ENCODE data around the gene CEP126. TPM values are rescaled to one million over a fixed set of nuclear protein-coding genes. Genes with fewer than 3 reads are reported as not detected.

Gene CEP126, protein sequence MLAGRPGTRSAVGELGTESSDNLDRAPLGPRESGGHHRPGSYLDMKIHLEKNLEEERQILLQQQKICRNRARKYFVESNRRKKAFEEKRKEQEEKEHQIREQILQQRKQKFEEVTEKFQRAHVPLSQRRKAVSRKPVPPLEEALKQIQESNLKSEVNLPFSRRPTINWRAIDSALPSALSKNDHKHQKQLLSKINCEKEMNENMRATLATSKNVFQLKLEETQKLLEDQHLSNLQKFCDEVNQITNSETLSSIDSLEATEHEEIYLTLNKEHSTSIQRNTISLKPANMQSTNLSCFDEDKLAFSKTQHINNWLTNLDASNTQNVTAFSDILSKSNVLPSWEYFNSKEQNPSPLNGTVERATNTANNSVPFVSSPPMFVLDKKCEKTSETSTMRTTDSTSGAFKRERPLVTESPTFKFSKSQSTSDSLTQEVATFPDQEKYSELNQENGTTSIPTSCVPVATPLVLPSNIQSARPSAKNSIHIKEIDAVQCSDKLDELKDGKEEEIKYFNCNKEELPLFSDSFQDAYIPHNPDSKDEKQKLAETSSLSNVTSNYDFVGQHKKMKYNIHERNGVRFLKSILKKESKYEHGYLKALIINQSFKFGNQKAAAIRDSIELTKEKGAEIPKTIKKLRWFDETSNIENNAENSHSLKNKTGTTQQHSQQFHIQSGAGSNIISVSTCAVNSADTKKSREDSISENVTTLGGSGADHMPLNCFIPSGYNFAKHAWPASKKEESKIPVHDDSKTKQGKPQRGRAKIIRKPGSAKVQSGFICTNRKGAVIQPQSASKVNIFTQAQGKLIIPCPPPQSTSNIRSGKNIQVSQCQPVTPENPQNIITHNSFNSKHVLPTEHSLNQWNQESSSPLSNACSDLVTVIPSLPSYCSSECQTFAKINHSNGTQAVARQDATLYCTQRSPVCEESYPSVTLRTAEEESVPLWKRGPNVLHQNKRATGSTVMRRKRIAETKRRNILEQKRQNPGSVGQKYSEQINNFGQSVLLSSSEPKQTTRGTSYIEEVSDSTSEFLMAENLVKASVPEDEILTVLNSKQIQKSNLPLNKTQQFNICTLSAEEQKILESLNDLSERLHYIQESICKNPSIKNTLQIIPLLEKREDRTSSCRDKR
- total RNA-seq (2022; extraction: Qiagen RNA extraction; ENCODE audit: low read depth), result 1.8 to 3.4 TPM (median 2.7 TPM) in 5 replicates

DNA sequence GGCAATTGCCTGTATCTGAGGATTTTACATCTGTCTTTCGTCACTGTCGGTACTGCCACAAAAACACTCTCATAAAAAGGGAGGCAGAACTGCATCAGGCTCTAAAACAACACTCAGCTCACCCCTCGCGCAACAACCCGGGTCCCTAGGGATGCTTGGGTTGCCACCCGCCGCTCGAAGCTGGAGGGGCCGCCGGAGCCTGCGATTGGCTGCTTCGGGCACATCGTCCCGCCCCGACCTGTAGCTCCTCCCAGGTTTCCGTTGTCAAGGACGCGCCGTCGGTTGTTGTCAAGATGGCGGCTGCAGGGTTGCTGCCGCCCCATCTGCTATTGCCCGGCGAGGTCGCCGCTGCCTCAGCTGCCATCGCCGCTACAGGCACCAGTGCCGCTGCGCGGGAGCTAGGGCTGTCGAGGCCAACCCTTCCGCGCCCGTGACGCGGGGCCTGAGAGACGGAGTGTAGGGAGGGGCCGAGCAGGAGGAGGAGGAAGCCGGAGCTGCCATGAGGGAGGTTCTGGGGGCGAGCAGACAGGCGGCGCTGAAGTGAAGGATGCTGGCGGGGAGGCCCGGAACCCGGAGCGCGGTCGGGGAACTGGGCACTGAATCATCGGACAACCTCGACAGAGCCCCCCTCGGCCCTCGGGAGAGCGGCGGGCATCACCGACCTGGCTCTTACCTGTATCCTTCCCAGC, at the start of gene CEP126:
Gene CEP126 (plus strand): TSS at position 273 of the 689 bp plus-strand sequence. CDS start 275 bp downstream, at position 548.

DNA sequence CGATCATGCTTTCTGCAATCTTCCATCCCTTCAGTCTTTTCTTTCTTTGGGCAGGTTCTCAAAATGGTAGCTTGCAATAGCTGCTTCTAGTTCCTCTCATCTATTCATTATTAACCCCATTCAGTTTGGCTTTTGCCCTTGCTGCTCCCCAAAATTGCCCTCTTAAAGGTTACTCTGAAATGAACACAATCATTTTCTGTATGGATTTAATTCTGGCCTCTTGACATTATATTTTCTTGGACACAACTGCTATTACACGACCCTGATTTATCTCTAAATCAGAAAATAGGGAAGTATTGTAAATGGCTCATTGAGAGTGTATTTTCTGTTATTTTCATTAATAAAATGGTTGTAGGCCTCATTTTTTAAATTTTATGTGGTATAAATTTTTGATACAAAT, 1.6 kb downstream of the CEP126 start, which contains the start of gene ANGPTL5:
Gene ANGPTL5 (minus strand): TSS at position 101 of the 400 bp plus-strand sequence. CDS start 8,613 bp downstream, outside the sequence.

DNA sequence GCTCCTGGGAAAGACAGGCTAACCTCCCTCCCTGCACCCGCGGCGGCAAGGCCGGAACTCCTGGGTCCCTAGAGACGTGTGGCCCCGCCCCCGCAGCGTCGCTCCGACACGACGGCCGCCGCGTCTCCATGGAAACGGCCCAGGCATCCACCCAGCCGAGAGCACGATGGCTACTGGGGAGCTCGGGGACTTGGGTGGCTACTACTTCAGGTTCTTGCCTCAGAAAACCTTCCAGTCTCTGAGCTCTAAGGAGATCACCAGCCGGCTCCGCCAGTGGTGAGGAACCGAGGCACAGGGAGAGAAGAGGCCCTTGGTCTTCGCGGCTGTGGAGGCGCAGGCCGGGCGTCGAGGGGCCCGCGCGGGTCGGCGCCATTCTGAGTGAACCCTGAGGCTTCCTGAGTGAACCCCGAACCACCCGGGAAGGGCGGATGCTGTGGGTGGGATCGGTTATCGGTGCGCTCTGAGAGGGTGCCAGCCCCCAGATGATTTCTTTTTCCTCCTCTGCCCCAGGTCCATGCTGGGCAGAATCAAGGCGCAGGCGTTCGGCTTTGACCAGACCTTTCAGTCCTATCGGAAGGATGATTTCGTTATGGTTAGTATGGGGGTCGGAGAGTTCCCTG, 132.6 kb downstream of the CEP126 start, which contains the start of gene CFAP300:
Gene CFAP300 (plus strand): TSS at position 133 of the 620 bp plus-strand sequence. CDS start 34 bp downstream, at position 167.

Other genes with a start within 250 kb of the CEP126 start
- 0.09 to 0.16 TPM in 2 of 5 replicates, not detected in the others for gene ANGPTL5, start 1.5 kb downstream of the CEP126 start, total RNA-seq (2022; extraction: Qiagen RNA extraction; ENCODE audit: low read depth)
- 4.6 to 8.0 TPM (median 5.7 TPM) in 5 replicates for gene CFAP300, start 132.4 kb downstream of the CEP126 start, total RNA-seq (2022; extraction: Qiagen RNA extraction; ENCODE audit: low read depth)
- gene YAP1, start 195.4 kb downstream of the CEP126 start, total RNA-seq (2022; extraction: Qiagen RNA extraction; ENCODE audit: low read depth), result 57.0 to 71.4 TPM (median 65.6 TPM) in 5 replicates